Caco-2 (cell line): Measurements from ENCODE around the gene CTTN. TPM values are rescaled to one million over a fixed set of nuclear protein-coding genes. Genes with fewer than 3 reads are reported as not detected.

Experiments
- BruUV-seq: library from RNA; stranded (reverse); fragments of 400-500 nt; replicated peaks from 2 replicates; lab custom pipeline; 2021; lab: Mats Ljungman, UMichigan
- CTCF ChIA-PET: fragments of 300-600 bp; sonication (Branson Sonifier 250); formaldehyde crosslinking; loops from one replicate; lab custom pipeline; 2022; ENCODE audit warnings: antibody characterized with exemption; lab: Charles Lee
- POLR2A ChIA-PET: fragments of 300-600 bp; sonication (Branson Sonifier 250); formaldehyde crosslinking; loops from one replicate; lab custom pipeline; 2022; ENCODE audit warnings: antibody characterized with exemption; lab: Charles Lee
- DNase-seq, 2 experiments: peaks; one replicate each; pipeline versions ENCODE4 v3.0.0 to v3.0.0-alpha.2; 2020 to 2022
- H3K27me3 ChIP-seq: replicated peaks from 2 replicates; pipeline ENCODE4 v1.6.0; 2011; ENCODE audit warnings: low read length; ENCODE audit not compliant: control insufficient read depth, insufficient read depth
- H3K36me3 ChIP-seq: 2 replicates; pipeline ENCODE4 v1.5.1; 2011; ENCODE audit warnings: low read length; ENCODE audit not compliant: control insufficient read depth, insufficient read depth
- H3K4me1 ChIP-seq: fragments of 250-450 bp; sonication (Bioruptor Pico); 2 replicates; pipeline ENCODE4 v1.5.1; 2020; ENCODE audit warnings: mild to moderate bottlenecking
- H3K4me3 ChIP-seq: 2 replicates; pipeline ENCODE4 v1.5.1; 2011; ENCODE audit warnings: low read depth, mild to moderate bottlenecking, control low read depth, low read length
- H3K9me3 ChIP-seq: fragments of 250-450 bp; sonication (Bioruptor Pico); 2 replicates; pipeline ENCODE4 v1.5.1; 2020; ENCODE audit warnings: mild to moderate bottlenecking, moderate library complexity
- H3K27ac Mint-ChIP-seq: one replicate; pipeline ENCODE4 v1.8.0; 2022; ENCODE audit warnings: mixed read lengths; ENCODE audit not compliant: unreplicated experiment
- H3K27me3 Mint-ChIP-seq: one replicate; pipeline ENCODE4 v1.8.0; 2022; ENCODE audit warnings: mixed read lengths; ENCODE audit not compliant: insufficient read depth, unreplicated experiment
- H3K36me3 Mint-ChIP-seq: one replicate; pipeline ENCODE4 v1.8.0; 2022; ENCODE audit warnings: mild to moderate bottlenecking, mixed read lengths; ENCODE audit not compliant: insufficient read depth, unreplicated experiment
- H3K4me1 Mint-ChIP-seq: one replicate; pipeline ENCODE4 v1.8.0; 2022; ENCODE audit warnings: low read depth, mixed read lengths; ENCODE audit not compliant: unreplicated experiment
- H3K4me3 Mint-ChIP-seq: one replicate; pipeline ENCODE4 v1.8.0; 2022; ENCODE audit warnings: mild to moderate bottlenecking, moderate library complexity, mixed read lengths; ENCODE audit not compliant: unreplicated experiment
- H3K9me3 Mint-ChIP-seq: one replicate; pipeline ENCODE4 v1.8.0; 2022; ENCODE audit warnings: mixed read lengths; ENCODE audit not compliant: unreplicated experiment
- CTCF ChIP-seq, 2 experiments: fragments of 200-600 bp in 1 of 2; IDR thresholded peaks; 1 replicate in 1 of 2; 2 replicates in 1 of 2; pipeline versions ENCODE4 v1.5.1 to v1.8.0; 2011 to 2022; ENCODE audit warnings: antibody characterized with exemption in 1 of 2, control low read depth in 1 of 2, inconsistent platforms in 1 of 2, low read depth in 1 of 2, low read length in 1 of 2, mild to moderate bottlenecking in 1 of 2, moderate library complexity in 1 of 2; ENCODE audit not compliant: insufficient read depth in 1 of 2, severe bottlenecking in 1 of 2, unreplicated experiment in 1 of 2
- intact Hi-C: fragments of 100-400 bp; cut with micrococcal nuclease; formaldehyde crosslinking; loops from one replicate; pipeline ENCODE4 v1.10.0; 2022; ENCODE audit not compliant: unreplicated experiment
- total RNA-seq: library from RNA; stranded (reverse); gene quantifications from 2 replicates; pipeline ENCODE4 v1.2.3, GENCODE V29; 2022

The CTTN gene
- total RNA-seq, 1 experiment from 2014 or later: 502 TPM

DNA sequence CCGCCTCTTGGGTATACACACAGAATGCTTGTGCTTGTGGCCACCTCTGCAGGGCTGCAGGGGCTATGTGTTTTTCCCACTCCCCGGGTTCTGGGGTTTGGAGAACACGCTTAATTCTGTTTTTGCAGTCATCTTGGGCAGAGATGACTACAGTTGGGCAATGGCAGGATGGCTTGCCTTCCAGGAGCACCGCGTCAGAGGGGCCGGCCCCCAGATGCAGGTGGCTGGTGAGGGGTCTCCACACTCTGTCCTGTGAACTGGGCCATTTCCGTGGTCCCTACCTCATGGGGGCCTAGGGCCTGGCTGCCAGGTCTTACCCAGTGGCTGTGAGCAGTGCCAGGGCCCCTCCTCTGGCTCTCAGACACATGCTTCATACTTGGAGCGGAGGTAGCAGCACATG is 68.3 kb downstream of the CTTN start:
- DNase-seq: no peak
- H3K4me3 ChIP-seq: no peak overlapping the region
- Mint-ChIP-seq H3K27me3 (no peaks in the 10 kb centered on the region), H3K4me1 (peaks cover 7% of the 10 kb centered on the region), H3K4me3 (no peak overlapping the region), H3K27ac (no peak overlapping the region), H3K36me3 (peaks cover 11% of the 10 kb centered on the region), H3K9me3 (peaks cover 10% of the 10 kb centered on the region)
- H3K9me3 ChIP-seq: 0 out of 2 replicates have a peak, but pooled peaks cover 7% of the 10 kb centered on the region
- BruUV-seq: no TSS peak
- CTCF ChIA-PET: interaction anchor here (0.6 kb wide), 1 partner anchor 12 kb away, joined by 3 read pairs; no protein-coding TSS in a partner anchor
- no peak for TF ChIP-seq CTCF (IDR thresholded peaks at IDR 0.05; ENCODE audit: insufficient read depth in 1 of 2, low read depth in 1 of 2, low read length in 1 of 2, severe bottlenecking in 1 of 2, unreplicated experiment in 1 of 2)
- no peaks in the 10 kb centered on the region for H3K36me3 ChIP-seq
- intact Hi-C loops: loop anchor here (2.0 to 10.0 kb wide), 3 partner anchors 188 to 330 kb away; no protein-coding TSS in a partner anchor
- H3K27me3 ChIP-seq: no peaks in the 10 kb centered on the region
- H3K4me1 ChIP-seq: no peaks in the 10 kb centered on the region
- POLR2A ChIA-PET: no interaction called here

GRCh38 chr11:70467201-70468085 is 69.1 kb downstream of the CTTN start:
- intact Hi-C loops: loop anchor here (1.0 to 10.0 kb wide), 6 partner anchors 187 to 905 kb away; no protein-coding TSS in a partner anchor
- CTCF ChIA-PET: interaction anchor here (0.5 to 1.6 kb wide), 5 partner anchors 11 to 862 kb away, joined by 3 to 5 read pairs (median 3); no protein-coding TSS in a partner anchor
- POLR2A ChIA-PET: no interaction called here
- Histone ChIP-seq H3K36me3 (no peaks in the 10 kb centered on the region), H3K4me3 (no peak overlapping the region), H3K9me3 (0 out of 2 replicates have a peak, but pooled peaks cover 7% of the 10 kb centered on the region), H3K27me3 (no peaks in the 10 kb centered on the region), H3K4me1 (no peaks in the 10 kb centered on the region)
- no peaks in the 10 kb centered on the region for H3K27me3 Mint-ChIP-seq
- H3K9me3 Mint-ChIP-seq: peaks cover 8% of the 10 kb centered on the region
- no peak overlapping the region for H3K27ac Mint-ChIP-seq
- peaks cover 15% of the 10 kb centered on the region for H3K36me3 Mint-ChIP-seq
- no TSS peak for BruUV-seq
- peak; percentile 98 to 99 for TF ChIP-seq CTCF (IDR thresholded peaks at IDR 0.05; ENCODE audit: insufficient read depth in 1 of 2, low read depth in 1 of 2, low read length in 1 of 2, severe bottlenecking in 1 of 2, unreplicated experiment in 1 of 2)
- peaks cover 7% of the 10 kb centered on the region for H3K4me1 Mint-ChIP-seq
- DNase-seq: peak in 1 of 2 experiments; percentile 83
- no peak overlapping the region for H3K4me3 Mint-ChIP-seq
